Thoracic aorta (tissue), 2 donors: ENCODE data around the gene ABCB8. TPM values are rescaled to one million over a fixed set of nuclear protein-coding genes. Genes with fewer than 3 reads are reported as not detected.

Experiments
- ATAC-seq: fragments of 150-250 bp; one replicate; pipeline ENCODE4 v1.8.0; 2017; ENCODE audit warnings: low read depth; ENCODE audit not compliant: insufficient number of reproducible peaks, low FRiP score
- DNase-seq: peaks from one replicate; pipeline ENCODE4 v3.0.0-alpha.2; 2020; ENCODE audit warnings: low spot score
- H3K27ac ChIP-seq, 2 donors: fragments of 200-600 bp; sonication (generic); 1 replicate in 1 of 2; 2 replicates in 1 of 2; pipeline ENCODE4 v1.5.1; 2016; ENCODE audit warnings: mild to moderate bottlenecking in 2 of 2, moderate library complexity in 2 of 2
- H3K27me3 ChIP-seq: fragments of 200-600 bp; sonication (generic); replicated peaks from 2 replicates; pipeline ENCODE4 v1.6.0; 2016; ENCODE audit warnings: mild to moderate bottlenecking; ENCODE audit not compliant: insufficient read depth
- H3K36me3 ChIP-seq: fragments of 200-600 bp; sonication (generic); one replicate; pipeline ENCODE4 v1.5.1; 2016
- H3K4me1 ChIP-seq, 2 donors: fragments of 200-600 bp; sonication (generic); 1 replicate in 1 of 2; 2 replicates in 1 of 2; pipeline versions ENCODE4 v1.5.1 to v1.6.0; 2016; ENCODE audit warnings: low read depth in 2 of 2, mild to moderate bottlenecking in 1 of 2; ENCODE audit not compliant: control insufficient read depth in 1 of 2
- H3K4me3 ChIP-seq: fragments of 200-600 bp; sonication (generic); 2 replicates; pipeline ENCODE4 v1.5.1; 2016; ENCODE audit warnings: mild to moderate bottlenecking
- H3K9me3 ChIP-seq: fragments of 200-600 bp; sonication (generic); 2 replicates; pipeline ENCODE4 v1.5.1; 2016
- total RNA-seq, 2 donors: library from RNA; depleted of rRNA; stranded (reverse); fragments of >200 nt; gene quantifications; one replicate each; pipeline versions ENCODE4 v1.1.0 to v1.2.3, GENCODE V29; 2016
- TF ChIP-seq, protein P1 (sequence below): fragments of 200-600 bp; sonication (generic); IDR thresholded peaks from one replicate; pipeline ENCODE4 v1.5.1; 2019; ENCODE audit warnings: antibody characterized with exemption

ABCB8 gene
- total RNA-seq, 2 donors from 2014 or later: 34.1 to 35.1 TPM

DNA sequence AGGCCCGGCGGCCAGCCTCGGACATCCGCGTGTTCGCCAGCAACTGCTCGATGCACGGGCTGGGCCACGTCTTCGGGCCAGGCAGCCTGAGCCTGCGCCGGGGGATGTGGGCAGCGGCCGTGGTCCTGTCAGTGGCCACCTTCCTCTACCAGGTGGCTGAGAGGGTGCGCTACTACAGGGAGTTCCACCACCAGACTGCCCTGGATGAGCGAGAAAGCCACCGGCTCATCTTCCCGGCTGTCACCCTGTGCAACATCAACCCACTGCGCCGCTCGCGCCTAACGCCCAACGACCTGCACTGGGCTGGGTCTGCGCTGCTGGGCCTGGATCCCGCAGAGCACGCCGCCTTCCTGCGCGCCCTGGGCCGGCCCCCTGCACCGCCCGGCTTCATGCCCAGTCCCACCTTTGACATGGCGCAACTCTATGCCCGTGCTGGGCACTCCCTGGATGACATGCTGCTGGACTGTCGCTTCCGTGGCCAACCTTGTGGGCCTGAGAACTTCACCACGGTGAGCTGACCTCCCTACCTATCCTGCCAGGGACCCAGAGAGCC is 20.7 kb downstream of the ABCB8 start:
- Histone ChIP-seq H3K4me1 (peaks cover 0 to 5% of the 10 kb centered on the region in 2 donors), H3K4me3 (no peak overlapping the region), H3K9me3 (no peaks in the 10 kb centered on the region), H3K36me3 (no peaks in the 10 kb centered on the region), H3K27me3 (no peaks in the 10 kb centered on the region), H3K27ac (no peak overlapping the region)
- DNase-seq: no peak
- TF ChIP-seq, protein P1, sequence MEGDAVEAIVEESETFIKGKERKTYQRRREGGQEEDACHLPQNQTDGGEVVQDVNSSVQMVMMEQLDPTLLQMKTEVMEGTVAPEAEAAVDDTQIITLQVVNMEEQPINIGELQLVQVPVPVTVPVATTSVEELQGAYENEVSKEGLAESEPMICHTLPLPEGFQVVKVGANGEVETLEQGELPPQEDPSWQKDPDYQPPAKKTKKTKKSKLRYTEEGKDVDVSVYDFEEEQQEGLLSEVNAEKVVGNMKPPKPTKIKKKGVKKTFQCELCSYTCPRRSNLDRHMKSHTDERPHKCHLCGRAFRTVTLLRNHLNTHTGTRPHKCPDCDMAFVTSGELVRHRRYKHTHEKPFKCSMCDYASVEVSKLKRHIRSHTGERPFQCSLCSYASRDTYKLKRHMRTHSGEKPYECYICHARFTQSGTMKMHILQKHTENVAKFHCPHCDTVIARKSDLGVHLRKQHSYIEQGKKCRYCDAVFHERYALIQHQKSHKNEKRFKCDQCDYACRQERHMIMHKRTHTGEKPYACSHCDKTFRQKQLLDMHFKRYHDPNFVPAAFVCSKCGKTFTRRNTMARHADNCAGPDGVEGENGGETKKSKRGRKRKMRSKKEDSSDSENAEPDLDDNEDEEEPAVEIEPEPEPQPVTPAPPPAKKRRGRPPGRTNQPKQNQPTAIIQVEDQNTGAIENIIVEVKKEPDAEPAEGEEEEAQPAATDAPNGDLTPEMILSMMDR: no peak
- no peak for ATAC-seq

DNA sequence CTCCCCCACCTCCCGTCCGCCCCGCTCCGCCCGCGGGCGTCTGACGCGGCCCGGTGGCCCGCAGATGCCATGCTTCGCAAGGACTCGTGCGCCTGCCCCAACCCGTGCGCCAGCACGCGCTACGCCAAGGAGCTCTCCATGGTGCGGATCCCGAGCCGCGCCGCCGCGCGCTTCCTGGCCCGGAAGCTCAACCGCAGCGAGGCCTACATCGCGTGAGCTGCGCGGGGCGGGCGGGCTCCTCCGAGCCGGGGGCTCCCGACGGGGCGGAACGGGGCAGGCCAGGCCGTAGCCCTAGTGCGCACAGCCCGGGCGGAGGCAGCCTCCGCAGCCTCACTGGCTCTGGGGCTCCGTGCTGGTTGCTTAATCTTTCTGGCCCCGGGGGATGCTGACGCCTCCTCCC is 22.9 kb downstream of the ABCB8 start:
- Histone ChIP-seq H3K27ac (no peak overlapping the region), H3K9me3 (no peaks in the 10 kb centered on the region), H3K27me3 (no peaks in the 10 kb centered on the region), H3K36me3 (no peaks in the 10 kb centered on the region), H3K4me1 (peaks cover 0 to 5% of the 10 kb centered on the region in 2 donors), H3K4me3 (peak overlapping the region; percentile 41)
- TF ChIP-seq, protein P1: no peak
- no peak for DNase-seq
- no peak for ATAC-seq

DNA sequence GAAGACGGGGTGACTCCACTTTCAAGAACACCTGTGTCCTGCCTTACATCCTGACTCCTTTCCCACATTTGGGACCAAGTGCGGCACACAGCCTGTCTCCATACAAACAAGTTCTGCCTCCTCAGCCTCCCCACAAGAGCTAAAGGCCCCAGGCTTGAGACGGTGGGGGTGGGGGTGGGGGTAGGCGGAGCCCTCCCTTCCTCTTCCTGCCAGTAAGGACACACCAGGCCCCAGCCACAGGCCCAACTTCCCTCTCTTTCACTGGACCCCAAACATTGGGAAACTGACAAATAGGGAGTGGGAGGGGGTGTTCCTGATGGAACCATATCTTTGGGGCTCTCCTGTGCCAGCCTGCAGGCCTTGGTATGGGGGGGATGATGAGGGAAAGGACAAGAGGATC is 24.8 kb downstream of the ABCB8 start:
- Histone ChIP-seq H3K4me3 (no peak overlapping the region), H3K27ac (no peak overlapping the region), H3K4me1 (peaks cover 9 to 13% of the 10 kb centered on the region in 2 donors), H3K9me3 (no peaks in the 10 kb centered on the region), H3K27me3 (no peaks in the 10 kb centered on the region), H3K36me3 (no peaks in the 10 kb centered on the region)
- DNase-seq (no peak), ATAC-seq (no peak)
- TF ChIP-seq, protein P1: no peak

DNA sequence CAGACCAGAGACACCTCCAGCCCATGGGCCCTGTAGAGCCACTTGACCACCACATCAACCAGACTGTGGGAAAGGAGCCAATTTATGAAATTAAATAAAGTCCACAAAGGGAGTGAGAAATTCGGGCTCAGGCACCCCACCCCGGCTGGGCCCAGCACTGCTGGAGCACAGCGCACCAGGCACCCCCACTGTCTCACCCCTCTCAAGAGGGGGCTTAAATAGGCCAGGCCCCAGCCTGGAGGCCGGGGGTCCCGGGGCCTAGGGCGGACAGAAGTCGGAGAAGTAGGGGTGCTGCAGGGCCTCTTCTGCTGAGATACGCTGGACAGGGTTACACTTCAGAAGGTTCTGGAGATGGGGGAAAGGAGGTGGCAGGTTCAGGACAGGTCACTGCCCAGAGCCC is 25.5 kb downstream of the ABCB8 start:
- H3K27me3 ChIP-seq: no peaks in the 10 kb centered on the region
- ATAC-seq (no peak), DNase-seq (no peak)
- TF ChIP-seq, protein P1: no peak
- H3K4me3 ChIP-seq: no peak overlapping the region
- H3K36me3 ChIP-seq: no peaks in the 10 kb centered on the region
- peaks cover 13 to 18% of the 10 kb centered on the region in 2 donors for H3K4me1 ChIP-seq
- no peaks in the 10 kb centered on the region for H3K9me3 ChIP-seq
- no peak overlapping the region for H3K27ac ChIP-seq

DNA sequence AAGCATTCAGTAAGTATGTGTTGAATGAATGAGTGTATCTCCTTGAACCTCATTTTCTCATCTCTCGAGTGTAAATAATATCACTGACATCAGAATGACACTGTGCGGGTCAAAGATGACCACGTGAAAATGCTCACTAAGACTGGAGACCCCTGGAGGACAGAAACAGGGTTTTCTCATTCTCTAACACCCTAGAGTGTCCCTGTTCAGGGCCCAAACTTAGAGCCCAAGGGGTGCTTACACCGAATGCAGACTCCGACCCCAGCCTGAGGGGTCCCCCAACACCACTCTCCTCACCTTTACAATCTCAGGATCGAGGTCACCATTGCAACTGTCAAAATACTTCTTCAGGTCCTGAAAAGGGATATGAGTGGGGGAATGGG is 28.0 kb downstream of the ABCB8 start:
- Histone ChIP-seq H3K9me3 (no peaks in the 10 kb centered on the region), H3K36me3 (no peaks in the 10 kb centered on the region), H3K4me1 (peaks cover 23 to 34% of the 10 kb centered on the region in 2 donors), H3K27ac (no peak overlapping the region), H3K4me3 (no peak overlapping the region), H3K27me3 (no peaks in the 10 kb centered on the region)
- DNase-seq: no peak
- TF ChIP-seq, protein P1: no peak
- ATAC-seq: no peak
